Measurements from ENCODE around the gene ZDHHC11B. TPM values are rescaled to one million over a fixed set of nuclear protein-coding genes. Genes with fewer than 3 reads are reported as not detected.
A peak's percentile ranks its signal among the peaks of the same experiment; 100 is the strongest.
"Not testable (repeated sequence)": the region's sequence is repeated elsewhere in the genome, so short reads cannot be mapped to it uniquely, and the experiment has no call there.

Gene ZDHHC11B
- polyA plus RNA-seq, 5 donors = 24.9 to 42.4 (median 39.3) TPM

DNA sequence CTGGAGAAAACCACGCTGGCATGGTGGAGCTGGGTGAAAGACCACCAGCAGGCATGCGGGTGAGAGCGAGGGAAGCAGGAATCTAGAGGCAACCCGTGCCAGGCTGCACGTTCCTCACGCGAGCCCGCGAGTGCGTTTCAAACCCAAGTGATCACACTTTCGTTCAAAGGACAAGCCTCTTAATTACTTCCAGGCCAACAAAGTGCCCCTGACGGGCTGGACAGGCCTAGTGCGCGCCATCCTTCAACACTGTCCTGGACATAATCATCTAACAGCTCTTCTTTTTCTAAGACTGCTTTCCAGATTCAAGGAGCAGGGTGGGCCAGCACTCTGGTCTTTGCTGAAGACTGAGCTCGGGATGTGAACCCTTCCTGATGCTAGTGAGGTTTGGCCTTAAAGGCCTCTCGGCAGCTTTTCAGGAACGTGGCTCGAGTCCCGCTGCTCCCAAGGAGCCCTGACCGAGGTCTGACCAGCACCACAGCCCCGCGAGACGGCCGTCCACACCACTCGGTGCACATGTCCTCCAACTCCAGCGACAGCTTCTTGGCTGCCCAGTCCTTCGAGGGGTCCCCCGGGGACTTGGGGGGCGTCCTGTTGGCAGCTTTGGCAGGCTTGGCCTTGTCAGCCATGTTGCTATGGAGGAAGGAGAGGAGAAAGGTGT lies 14.9 kb downstream of the ZDHHC11B start:
- DNase-seq = not testable (repeated sequence)

DNA sequence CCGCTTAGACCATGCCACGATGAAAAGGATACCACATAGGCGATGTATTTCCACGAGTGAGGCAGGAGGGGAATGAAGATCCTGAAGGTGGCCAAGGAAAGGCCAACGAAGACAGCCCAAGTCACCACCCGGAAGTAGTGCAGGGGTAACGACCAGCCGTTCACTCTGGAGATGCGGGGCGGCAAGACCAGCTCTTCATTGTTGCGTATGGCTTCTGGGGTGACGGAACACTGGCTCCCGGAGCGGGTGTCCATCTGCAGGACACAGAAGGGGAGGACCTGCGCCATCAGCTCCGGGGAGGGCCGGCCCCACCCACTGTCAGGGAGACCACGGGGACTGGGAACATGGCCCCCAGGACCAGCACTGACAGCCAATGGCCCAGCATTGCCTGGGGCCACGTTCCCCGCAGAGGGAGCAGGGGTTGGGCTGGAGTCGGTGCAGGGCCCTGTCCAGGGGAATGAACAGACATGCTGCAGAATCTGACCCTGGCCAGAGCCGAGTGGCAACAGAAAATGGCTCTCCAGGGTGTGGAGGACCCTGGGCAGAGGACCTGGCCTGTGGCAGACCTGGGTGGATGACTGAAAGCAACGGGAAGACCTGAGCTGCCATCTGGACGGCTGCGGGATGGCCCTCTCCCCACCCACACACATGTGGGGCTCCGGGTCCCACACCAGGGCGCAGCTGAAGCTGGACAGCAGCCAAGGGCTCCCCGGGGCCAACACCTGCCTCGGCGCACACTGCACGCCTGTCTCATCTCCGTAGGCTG lies 17.7 kb downstream of the ZDHHC11B start:
- DNase-seq = no peak

DNA sequence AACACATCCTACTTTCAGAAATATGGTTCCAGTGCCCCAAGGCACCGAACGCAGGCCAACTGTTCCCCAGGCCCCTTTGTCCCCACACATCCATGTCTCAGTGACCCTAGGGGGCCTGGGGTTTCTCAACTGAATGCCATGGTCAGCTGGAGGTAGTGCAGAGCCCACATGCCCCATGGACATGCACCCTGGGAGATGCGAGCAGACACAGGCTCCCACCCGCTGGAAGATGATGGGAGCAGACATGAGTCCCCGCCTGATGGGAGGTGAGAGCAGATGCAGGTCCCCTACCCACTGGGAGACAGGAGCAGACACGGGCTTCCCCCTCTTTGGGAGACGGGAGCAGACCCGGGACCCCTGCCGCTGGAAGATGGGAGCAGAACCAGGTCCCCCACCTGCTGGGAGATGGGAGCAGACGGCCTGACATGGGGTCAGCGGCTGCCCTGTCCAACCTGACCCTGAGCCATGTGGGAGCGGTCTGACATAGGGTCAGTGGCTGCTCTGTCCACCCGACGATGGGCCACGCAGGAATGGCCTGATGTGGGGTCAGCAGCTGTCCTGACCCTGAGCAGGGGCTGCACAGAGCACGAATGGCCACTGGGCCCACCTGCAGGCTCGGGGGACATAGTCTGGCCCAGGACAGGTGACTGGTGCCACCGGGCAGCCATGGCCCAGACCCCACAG lies 18.4 kb downstream of the ZDHHC11B start:
- DNase-seq = no peak

- no peak for DNase-seq
Observed at GRCh38 chr5:763998-764781, 20.3 kb downstream of the ZDHHC11B start.

- DNase-seq = no peak
Observed at GRCh38 chr5:763397-763796, 21.1 kb downstream of the ZDHHC11B start.

- not testable (repeated sequence) for DNase-seq
Observed at GRCh38 chr5:762996-763395, 21.5 kb downstream of the ZDHHC11B start.

DNA sequence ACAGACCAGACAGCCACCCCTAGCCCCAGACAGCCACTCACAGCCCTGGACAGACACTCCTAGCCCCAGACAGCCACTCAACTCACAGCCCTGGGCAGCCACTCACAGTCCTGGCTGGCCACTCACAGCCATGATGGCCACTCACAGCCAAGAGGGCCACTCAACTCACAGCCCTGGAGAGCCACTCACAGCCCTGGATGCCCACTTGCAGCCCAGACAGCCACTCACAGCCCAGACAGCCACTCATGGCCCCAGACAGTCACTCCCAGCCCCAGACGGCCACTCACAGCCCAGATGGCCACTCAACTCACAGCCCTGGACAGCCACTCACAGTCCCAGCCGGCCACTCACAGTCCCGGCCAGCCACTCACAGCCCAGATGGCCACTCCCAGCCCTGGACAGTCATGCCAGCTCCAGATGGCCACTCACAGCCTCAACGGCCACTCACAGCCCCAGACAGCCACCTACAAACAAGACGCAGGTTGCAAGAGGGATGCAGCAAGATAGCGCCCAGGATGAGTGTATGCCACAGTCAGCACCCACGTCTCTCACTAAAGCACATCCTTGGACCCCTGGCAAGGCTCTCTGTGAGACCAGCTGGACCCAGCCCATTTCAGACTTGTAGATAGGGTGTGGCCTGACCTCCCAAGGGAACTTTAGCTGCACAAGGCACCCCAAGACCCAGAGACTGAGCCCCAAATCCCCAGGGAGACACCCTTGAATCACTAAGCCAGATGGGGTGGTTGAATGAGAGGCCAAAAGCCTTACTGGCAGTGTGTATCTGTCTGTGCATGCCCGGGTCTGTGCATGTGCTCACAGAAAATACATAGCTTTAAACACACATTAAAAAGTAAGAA lies 22.4 kb downstream of the ZDHHC11B start:
- DNase-seq = no peak

DNA sequence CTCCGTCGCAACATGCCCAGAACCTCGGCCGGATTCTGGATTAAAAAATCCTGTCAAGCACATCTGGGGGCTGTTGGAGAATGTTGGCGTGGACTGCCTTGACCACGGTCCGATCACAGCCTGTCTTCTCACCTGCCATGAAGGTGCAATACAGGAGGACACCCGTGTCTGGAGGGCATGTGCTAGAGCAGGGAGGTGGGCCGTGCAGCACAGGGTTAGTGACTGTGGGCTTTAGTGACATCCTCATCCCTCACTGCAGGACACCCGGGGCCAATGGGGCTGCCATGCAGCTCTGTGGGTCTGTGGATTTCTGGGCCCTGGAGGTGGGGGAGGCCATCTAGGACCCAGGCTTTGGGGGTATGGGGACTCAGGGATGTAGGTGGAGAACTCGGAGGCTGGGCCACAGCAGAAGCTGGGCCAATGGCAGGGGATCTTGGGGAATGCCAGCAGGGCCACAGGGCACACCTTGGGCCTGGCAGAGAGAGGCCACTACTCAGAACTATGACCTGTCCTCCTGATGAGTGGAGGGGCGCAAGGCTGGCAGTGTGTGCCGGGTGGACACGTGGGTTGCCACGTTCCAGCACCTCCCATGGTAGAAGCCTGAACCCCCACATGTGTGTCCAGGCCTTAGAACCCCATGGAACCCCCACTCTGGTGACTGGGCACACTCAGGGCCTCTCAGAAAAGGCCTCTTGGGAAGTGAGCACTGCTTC lies 23.3 kb downstream of the ZDHHC11B start:
- no peak for DNase-seq

GRCh38 chr5:760363-761058 lies 24.0 kb downstream of the ZDHHC11B start:
- no peak for DNase-seq

DNA sequence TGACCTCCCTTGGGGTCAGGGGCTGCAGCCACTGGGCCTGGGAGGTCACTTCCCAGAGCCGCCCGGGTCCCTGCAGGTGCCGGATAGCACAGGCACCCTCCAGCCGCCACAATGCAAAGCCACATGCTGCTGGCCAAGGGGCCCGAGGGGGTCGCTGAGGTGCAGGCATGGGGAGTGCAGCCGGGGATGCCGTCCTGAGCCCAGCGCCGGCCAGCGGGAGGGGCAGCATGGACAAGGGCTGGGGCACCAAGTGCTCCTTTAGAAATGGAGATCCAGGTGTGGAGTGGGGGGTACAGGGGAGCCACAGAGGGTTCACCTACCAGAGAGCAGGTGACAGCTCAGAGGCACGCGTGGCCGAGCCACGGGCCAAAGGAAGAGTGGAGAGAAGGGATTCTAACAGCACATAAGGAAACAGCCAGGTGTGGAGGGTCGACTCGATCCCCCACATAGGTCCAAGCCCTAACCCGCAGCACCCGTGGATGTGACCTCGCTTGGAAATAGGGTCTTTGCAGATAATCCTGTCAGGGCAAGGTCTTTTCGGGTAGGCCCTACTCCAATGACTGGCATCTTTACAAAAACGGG lies 24.7 kb downstream of the ZDHHC11B start:
- no peak for DNase-seq

- peak; percentile 82 to 92 for DNase-seq
Observed at GRCh38 chr5:759111-759751, 25.3 kb downstream of the ZDHHC11B start.

DNA sequence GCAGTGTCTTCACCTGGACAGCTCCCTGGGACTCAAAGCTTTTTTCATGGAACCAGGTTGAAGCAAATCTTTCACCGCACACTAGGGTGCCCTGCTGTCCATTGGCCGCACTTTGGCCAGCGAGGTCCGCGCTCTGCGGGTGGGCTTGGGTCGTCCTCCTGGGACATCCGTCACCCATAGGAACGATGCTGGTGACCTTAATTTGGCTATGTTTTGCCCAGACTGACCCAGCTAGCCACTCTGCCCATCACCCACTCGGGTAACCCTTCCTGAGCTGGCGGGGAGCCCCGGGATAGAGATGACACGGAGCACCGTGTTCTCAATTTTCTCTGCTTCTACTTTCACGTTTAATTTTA lies 25.9 kb downstream of the ZDHHC11B start:
- DNase-seq = no peak

DNA sequence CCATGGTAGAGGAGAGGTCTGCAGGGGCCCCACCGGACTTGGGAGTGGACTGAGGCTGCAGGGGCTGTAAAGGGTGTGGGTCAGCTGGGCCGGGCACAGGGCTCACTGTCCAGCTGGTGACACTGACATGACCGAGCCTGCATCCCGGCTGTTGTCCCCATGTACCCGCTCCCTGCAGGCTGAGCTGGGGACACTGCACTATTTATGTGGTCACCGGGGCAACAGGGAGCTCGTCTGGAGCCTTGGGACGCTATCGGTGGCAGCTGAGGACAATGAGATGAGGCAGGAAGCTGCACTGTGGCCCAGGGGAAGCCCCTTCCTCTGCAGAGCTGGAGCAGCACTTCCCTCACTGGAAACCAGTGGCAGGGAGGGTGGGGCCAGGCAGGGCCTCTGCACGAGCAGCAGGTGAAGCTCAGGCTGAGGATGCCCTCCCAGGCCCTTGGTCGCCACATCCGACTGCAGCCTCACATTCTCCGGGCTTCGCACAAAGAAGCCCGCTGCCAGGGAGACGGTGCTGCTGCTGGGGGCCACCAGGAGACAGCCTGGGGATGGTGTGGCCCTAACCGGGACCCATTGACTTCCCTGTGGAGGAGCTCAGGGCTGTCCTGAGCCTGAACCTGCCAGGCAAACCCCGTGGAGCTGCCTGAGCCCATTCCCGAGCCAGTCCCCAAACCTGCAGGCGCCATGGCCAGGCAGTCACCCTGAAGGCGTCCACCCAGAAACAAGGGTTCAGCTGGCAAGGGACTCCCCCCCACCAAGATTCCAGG lies 26.4 kb downstream of the ZDHHC11B start:
- DNase-seq = peak in 1 of 2 donors; percentile 49

DNA sequence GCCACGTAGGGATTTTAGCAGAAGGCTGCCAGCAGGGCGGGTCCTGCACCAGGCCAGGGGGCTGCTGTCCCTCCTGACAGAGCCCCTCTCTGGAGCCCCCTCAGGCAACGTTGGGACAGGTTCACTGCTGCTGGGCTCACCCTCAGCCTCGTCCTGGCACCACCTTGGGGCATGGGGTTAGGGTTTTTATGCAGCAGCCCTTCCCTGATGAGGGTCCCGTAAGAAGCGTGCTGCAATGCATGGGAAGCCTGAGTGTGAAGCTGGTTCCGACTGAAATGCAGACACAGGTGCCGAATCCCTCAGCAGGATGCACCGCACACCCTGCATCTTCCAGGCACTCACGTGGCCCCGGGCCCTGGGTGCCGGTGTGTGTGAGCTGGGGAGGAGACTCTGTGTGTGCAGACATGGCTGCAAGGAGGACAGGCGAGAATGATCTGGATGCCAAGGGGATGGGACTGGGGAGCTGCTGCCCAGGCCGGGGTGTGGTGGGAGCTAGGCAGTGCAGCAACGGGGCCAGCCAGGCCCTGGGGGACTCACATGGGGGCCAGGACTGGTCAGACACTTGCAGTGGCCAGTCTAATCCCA lies 27.1 kb downstream of the ZDHHC11B start:
- DNase-seq = no peak

DNA sequence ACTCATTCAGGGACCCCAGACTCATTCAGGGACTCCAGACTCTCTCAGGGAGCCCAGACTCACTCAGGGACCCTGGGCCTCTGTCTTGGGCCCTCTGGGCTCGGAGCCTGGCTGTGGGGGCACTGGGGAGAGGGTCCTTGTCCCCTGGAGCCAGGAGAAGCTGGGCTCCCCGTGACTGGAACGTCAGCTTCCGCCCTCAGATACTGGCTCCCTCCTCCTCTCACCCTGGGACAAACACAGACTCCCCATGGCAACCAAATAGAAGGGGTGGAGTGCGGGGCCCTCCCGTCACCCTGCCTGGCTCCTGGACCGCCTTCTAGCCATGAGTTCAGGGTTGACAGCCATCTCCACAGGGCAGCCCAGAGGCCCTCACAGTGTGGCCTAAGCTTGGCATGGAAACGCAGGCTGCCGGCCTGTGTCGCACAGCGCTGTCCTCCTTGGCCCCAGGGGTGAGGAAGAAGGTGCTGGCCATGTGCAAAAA lies 27.6 kb downstream of the ZDHHC11B start:
- DNase-seq = peak in 1 of 2 donors; percentile 46

DNA sequence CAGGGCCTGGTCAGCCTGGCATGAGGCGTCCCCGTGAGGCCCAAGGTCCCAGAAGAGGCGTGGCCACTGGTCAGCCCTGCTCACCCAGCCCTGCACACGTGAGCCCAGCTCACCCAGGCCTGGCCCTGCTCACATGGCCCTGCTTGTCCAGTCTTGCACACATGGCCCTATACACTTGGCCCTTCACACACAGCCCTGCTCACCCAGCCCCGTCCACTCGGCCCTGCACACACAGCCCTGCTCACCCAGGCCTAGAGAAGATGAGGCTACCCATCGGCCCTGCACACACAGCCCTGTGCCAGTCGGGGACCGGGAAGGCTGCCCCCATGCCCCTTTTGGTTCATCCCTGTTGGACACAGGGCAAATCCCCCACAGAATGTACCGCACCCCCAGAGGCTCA lies 28.4 kb downstream of the ZDHHC11B start:
- no peak for DNase-seq

DNA sequence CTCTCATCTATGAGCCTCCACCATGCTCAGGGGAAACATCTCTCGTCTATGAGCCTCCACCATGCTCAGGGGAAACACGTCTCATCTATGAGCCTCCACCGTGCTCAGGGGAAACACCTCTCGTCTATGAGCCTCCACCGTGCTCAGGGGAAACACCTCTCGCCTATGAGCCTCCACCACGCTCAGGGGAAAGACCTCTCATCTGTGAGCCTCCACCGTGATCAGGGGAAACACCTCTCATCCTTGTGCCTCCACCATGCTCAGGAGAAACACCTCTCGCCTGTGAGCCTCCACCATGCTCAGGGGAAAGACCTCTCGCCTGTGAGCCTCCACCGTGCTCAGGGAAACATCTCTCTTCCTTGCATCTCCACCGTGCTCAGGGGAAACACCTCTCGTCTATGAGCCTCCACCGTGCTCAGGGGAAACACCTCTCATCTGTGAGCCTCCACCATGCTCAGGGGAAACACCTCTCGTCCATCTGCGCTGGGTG lies 30.3 kb downstream of the ZDHHC11B start:
- not testable (repeated sequence) for DNase-seq
